Right renal cortex interstitium (tissue), 3 donors: ENCODE results near the gene GPSM3. TPM values are rescaled to one million over a fixed set of nuclear protein-coding genes. Genes with fewer than 3 reads are reported as not detected.
"Not testable (repeated sequence)": the region's sequence is repeated elsewhere in the genome, so short reads cannot be mapped to it uniquely, and the experiment has no call there.

Experiments used
- DNase-seq, 3 donors: peaks; one replicate each; pipeline ENCODE4 v3.0.0-alpha.2; 2013; ENCODE audit warnings: low read depth in 3 of 3, low spot score in 2 of 3
- polyA plus RNA-seq, 3 donors: library from polyadenylated mRNA; unstranded; fragments of 120-200 nt; gene quantifications; one replicate each; pipeline ENCODE4 v1.2.1, GENCODE V29; 2013; ENCODE audit not compliant: insufficient read length in 3 of 3

GPSM3 gene
- polyA plus RNA-seq: 1 to 10 TPM; 7.7 to 9.9 (median 8.4) TPM

DNA sequence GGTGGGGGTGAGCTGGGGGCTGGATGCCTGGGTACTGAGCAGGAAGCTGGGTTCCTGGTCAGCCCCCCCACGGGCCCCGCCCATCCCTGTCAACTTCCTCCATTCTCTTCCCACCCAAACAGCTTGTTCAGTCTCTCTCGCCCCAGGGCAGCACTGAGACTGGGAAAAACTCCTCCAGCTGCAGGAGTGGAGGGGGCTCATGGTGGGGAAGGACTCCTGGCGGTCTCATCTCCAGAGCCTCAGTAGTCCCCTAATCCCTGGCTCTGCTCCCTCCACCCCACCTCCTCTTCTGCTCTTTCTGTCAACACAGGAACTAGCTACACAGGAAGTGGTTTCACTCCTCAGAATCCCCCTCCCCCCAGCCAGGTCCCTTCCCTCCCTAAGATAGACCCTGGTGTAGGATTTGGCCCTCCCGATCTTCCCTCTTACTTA is at the start of gene GPSM3:
Gene GPSM3 (minus strand): TSS at position 36 of the 432 bp plus-strand sequence. CDS start 130 bp downstream, outside the sequence.
- no peak for DNase-seq

- DNase-seq: no peak
Measured at GRCh38 chr6:32240686-32241085, 48.2 kb upstream of the GPSM3 start.

GRCh38 chr6:32239462-32239861 is 47.0 kb upstream of the GPSM3 start:
- no peak for DNase-seq

GRCh38 chr6:32234934-32235333 is 42.5 kb upstream of the GPSM3 start:
- no peak for DNase-seq

DNA sequence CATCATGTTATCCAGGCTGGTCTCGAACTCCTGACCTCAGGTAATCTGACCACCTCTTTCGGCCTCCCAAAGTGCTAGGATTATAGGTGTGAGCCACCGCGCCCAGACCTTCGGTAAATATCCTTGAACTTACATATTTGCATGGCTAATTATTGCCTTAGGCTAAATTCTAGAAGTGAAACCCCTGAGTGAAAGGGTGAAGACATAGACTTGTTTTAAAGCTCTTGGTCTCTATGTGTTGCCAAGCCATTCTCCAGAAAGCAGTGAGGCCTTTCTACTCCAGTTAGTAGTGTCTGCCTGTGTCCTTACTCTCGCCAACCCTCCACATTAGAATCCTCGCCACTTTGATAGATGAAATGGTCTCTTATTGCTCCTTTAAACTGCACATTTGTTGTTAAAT is 34.0 kb upstream of the GPSM3 start:
- DNase-seq: no peak

- no peak for DNase-seq
Measured at GRCh38 chr6:32224696-32225095, 32.3 kb upstream of the GPSM3 start.

GRCh38 chr6:32223258-32224235 is 31.1 kb upstream of the GPSM3 start, which contains the start of gene NOTCH4:
NOTCH4 (minus strand) TSS chr6:32224067; CDS start chr6:32223928, 139 bp downstream.
- no peak for DNase-seq

DNA sequence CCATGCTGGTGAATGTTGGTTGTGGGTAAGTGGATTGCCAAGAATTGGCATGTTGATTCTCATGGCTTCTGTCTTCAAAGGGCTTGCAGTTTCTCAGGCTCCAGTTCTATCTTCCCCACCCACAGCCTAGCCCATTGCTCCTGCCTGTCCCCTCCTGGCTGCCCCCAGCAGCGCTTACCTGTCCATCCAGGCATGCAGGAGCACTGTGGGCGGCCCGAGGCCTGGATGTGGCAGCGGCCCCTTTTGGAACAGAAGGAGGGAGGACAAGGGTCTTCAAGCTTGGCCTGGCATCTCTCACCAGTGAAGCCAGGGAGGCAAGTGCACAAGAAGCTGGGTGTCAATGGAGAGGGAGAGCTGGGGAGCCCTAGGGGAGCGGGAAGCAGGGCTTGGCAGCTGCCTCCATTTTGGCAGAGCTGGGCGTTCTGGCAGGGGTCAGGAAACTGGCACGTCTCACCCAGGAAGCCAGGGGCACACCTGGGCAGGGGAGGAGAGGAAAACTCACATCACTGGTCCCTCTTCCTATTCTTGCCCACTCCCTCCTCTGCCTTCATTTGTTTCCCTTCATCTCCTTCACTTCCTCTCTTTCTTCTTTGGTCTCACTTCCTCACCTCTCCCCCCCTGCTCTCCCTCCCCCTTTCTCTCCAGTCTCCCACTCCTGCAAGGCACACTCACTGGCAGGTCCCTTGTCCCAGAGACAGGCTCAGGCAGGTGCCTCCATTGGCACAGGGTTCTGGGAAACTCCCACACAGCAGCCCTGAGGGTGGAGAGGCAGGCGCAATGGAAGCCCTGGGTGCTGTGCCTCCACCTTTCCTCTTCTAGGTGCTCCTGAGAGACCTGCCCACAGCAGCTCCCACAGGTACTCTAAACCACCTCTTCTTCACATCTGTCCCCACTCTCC is 30.1 kb upstream of the GPSM3 start:
- no peak for DNase-seq

GRCh38 chr6:32220021-32220420 is 27.6 kb upstream of the GPSM3 start:
- no peak for DNase-seq

- no peak for DNase-seq
Measured at GRCh38 chr6:32218167-32218566, 25.7 kb upstream of the GPSM3 start.

DNA sequence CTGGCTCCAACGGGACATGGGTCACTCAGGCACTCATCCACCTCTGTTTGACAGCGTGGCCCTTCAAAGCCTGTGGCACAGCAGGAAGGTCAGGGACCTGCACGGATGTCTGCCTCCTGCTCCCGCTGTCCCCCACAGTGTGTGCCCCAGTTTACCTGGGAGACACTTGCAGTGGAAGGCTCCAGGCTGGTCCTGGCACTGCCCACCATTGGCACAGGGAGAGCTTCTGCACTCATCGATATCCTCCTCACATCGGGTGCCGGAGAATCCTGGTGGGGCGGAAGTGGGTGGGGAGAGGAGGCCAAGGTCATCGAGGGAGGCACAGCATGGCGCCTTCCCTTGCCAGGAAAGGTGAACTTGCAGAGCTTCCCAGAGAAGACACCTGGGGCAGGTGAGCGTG is 24.6 kb upstream of the GPSM3 start:
- no peak for DNase-seq

- DNase-seq: no peak
Measured at GRCh38 chr6:32216285-32216684, 23.8 kb upstream of the GPSM3 start.

- no peak for DNase-seq
Measured at GRCh38 chr6:32215617-32216016, 23.2 kb upstream of the GPSM3 start.

DNA sequence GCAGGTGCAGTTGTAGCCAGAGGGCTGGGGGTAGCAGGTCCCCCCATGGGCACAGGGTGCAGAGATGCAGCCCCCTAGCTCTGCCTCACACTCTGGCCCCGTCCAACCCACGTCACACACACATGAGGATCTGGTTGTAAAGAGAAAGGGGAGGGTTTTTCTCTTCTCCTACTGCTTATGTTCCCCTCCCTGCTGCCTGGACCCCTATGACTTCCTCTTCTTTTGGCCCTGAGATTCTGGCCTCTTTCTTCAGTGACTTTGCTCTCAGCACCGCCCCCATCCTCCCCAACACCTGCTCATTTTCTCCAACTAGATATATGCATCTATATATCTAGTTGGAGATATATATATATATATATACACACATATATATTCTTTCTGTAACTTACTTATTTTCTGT is 21.7 kb upstream of the GPSM3 start:
- DNase-seq: no peak

GRCh38 chr6:32213649-32214048 is 21.2 kb upstream of the GPSM3 start:
- no peak for DNase-seq

GRCh38 chr6:32212076-32212760 is 19.8 kb upstream of the GPSM3 start:
- DNase-seq: no peak

DNA sequence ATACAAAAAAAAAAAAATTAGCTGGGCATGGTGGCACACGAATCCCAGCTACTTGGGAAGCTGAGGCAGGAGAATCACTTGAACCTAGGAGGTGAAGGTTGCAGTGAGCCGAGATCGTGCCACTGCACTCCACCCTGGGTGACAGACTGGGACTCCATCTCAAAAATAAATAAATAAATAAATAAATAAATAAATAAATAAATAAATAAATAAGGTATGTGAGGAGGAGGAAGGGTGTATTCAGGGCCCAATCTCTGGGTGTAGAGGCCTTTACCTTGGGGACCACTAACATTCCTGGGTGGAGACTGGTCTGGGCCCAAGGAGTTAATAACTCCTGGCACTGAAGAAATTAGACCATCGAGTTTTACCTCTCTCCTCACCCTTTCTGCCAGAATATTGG is 19.0 kb upstream of the GPSM3 start:
- not testable (repeated sequence) for DNase-seq

DNA sequence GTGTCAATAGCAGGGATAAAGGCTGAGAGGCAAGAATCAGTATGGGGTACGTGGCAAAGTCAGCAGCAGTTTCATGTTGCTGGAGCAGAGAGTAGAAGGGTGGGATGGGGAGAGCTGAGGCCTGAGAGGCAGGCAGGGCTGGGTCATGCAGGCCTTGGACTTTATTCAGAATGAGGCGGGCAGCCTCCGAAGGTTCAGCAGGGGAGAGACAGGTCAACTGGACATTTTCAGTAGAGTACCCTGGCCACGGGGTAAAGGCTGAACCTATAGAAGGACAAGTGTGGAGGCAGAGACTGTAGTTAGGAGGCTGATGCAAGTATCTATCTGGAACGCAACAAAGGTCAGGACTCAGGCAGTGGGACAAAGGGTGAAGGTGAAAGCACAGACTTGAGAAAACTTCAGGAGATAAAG is 17.8 kb upstream of the GPSM3 start:
- no peak for DNase-seq

DNA sequence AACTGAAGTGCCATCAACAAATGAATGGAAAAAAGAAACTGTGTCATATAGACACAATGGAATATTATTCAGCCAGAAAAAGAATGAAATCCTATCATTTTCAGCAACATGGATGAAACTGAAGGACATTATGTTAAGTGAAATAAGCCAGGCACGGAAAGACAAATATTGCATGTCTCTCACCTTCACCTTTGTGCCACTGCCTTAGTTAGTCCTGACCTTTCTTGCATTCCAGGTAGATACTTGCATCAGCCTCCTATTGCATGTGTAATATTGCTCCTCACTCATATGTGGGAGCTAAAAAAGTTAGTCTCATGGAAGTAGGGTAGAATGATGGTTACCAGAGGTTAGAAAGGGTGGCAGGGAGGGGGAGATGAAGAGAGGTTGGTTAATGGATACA is 16.6 kb upstream of the GPSM3 start:
- no peak for DNase-seq

DNA sequence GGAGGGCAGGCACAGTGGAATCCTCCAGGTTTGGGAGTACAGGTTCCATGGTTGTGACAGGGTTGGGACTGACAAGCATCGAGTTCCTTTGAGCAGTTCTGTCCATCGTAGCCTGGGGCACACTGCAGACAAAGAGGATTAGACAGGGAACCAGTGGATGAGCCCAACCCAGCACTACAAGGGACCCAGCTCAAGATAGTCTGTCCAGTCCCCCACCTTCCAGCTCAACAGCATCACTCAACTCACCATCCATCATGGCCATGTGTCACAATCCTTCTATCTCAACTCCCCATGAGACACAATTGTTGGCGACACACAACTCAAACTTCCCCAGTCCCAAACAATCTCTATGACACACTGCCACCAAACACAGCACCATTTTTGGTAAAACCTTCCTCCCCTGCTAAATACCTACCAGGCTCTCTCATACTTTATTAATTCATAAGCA is 11.8 kb upstream of the GPSM3 start:
- no peak for DNase-seq
